ENCODE data around the gene NRL.

The NRL gene

GRCh38 chr14:24065408-24065807 is 49.3 kb downstream of the NRL start:
- no peak for DNase-seq

GRCh38 chr14:24064856-24065255 is 49.9 kb downstream of the NRL start:
- DNase-seq = no peak

DNA sequence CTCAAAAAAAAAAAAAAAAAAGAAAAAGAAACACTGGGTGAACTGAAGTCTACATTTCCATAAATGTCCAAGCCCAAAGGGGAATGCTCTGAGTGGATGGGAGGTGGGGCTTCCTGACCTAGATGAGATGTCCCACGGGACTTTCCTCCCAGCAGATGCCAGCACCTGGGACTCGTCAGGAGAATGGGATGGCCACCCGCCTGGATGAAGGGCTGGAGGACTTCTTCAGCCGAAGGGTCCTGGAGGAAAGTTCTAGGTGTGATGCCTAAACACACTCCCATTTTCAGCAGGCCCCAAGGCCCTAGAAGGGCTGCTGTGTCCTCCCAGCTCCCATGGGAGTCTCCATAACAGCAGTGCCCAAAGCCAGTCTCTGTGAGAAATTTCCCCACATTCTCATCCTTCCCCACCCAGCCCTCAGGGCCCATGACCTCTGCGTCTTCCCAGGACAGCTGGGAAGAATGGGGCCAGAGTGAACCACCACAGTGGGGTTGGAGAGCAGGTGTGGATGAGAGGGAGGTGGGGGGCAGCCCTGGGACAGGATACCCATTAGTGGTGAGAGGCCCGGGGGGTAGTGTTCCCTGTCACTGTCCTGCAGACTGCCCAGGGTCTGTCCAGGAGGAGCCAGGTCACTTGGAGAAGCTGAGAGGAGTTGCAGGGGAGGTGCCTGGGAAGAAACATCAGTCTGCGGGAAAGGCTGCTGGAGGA is 50.5 kb downstream of the NRL start:
- DNase-seq = no peak

DNA sequence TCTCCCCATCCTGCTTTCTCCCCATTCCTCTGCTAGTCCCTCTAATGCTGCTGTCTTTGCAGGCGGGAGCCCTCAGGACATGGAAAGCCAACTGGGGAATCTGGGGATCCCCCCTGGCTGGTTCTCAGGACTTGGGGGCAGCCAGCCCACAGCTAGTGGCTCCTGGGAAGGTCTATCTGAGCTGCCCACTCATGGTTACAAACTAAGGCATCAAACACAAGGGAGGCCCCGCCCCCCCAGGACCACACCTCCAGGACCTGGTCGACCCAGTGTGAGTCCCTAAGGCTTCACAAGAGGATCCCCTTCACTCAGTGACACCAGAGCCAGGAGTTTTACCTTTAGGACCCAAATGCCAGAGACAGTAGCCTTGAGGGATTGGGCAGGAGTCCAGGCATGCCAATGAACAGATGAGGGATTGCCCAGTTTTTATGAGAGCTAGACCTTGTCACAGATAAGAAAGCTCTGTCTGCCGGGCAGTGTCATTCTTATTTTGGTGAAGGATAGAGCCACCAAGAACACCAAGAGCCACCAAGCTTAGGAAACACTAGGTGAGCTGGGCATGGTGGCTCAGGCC is 51.4 kb downstream of the NRL start:
- DNase-seq = no peak

DNA sequence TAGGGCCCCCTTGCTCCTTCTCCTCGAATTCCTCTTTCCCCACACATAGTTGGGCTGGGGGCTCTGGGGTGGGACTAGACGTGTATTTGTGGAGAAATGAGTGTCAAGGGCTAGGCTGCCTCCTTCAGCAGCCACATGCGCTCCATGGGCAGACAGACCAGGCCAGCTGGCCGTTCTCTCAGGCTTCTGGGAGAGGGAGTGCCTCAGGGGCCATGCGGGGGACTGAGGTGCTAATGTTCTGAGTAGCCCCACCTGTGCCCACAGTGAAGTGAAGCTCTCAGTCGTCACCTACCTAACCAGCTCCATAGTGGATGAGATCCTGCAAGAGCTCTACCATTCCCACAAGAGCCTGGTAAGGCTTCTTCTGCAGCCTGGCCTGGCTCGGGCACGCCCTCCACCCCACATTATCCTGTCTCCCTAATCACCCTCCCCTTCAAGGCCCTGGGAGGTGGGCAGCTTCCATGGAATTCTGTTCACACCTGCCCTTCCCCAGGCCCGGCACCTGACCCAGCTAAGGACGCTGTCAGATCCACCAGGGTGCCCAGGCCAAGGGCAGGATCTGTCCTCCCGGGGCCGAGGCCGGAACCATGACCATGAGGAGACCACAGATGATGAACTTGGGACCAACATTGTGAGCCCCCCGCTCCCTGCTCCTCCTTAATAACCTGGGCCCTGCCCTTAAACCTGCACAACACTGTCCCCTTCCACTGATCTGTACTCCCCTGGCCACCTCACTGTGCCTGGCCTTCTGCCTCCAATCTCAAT is 52.4 kb downstream of the NRL start:
- DNase-seq = no peak

DNA sequence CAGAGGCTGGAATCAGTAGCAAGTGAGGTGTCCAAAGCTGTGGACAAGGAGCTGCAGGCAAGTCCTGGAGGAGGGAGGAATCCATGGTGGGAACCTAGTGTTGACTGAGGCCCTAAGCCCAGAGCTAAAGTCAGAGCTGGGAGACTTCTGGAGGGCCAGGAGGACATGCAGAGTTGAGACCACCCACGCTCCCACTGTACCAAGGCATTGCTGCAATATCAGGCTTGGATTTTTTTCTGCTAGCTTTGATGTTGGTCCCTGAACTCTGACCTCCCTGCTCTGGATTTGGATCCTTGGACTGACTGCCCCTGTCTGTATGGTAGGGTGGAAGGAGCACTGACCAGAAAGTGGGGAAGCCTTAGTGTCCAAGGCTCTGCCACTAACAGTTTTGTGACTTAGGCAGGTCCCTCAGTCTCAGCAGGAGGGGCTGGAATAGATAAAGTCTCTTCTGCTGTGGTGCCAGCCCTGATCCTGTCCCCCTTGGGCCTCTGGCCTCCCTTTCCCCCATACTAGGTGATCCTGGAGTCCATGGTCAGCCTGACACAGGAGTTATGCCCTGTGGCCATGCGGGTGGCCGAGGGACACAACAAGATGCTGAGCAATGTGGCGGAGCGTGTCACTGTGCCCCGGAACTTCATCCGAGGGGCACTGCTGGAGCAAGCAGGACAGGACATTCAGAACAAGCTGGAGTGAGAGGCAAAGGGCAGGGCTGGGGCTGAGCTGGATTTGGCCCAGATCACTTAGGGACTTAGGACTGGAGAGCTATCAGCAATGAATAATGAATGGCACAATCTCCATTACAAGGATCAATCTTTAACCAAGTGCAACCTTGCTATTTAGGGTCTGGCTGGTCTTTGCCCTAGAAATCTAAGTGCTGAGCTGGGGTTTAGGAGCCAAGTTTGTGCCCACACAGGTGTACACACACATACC is 53.5 kb downstream of the NRL start:
- no peak for DNase-seq

DNA sequence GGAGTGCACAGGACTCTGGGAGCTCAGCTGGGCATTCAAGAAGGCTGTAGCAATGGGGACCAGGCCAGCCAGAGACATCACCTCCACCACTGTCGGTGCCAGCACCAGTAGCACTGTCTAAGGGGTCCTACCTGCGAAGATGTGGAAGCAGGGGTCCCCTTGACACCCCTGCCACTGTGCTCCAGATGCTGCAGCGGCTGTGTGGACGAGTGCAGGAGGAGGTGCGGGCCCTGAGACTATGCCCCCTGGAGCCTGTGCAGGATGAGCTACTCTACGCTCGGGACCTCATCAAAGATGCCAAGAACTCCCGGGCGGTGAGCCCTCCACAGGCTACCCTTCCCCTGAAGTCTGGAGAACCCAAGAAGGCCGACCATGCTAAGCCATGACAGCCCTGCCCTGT is 54.3 kb downstream of the NRL start:
- DNase-seq = no peak

GRCh38 chr14:24059841-24060388 is 54.8 kb downstream of the NRL start:
- no peak for DNase-seq

DNA sequence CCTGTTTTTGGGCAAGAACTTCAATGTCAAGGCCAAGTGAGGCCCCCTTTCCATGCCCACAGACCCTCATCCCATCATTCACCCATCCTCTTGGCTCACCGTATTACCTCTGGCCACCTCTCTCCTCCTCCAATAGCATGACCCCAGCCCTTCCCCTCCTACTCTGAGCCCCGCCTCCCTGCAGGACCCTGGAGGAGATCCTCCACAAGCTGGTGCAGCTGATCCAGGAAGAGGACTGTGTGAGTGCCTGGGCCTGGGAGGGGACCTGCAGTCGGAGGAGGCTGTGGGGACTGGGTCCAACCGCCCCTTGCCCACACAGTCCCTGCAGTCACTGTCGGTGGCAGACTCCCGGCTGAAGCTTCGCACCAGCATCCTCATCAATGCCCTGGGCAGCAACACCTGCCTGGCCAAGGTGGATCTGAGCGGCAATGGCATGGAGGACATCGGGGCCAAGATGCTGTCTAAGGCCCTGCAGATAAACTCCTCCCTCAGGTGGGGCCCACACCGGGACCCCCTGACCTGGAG is 55.7 kb downstream of the NRL start:
- no peak for DNase-seq

GRCh38 chr14:24058260-24058950 is 56.3 kb downstream of the NRL start:
- no peak for DNase-seq

GRCh38 chr14:24057867-24058259 is 56.9 kb downstream of the NRL start:
- no peak for DNase-seq

GRCh38 chr14:24057271-24057670 is 57.5 kb downstream of the NRL start:
- no peak for DNase-seq

- DNase-seq = no peak
Measured at GRCh38 chr14:24056800-24057184, 58.0 kb downstream of the NRL start.

- DNase-seq = no peak
Measured at GRCh38 chr14:24055971-24056799, 58.6 kb downstream of the NRL start.

GRCh38 chr14:24054646-24055045 is 60.1 kb downstream of the NRL start:
- no peak for DNase-seq

- no peak for DNase-seq
Measured at GRCh38 chr14:24054324-24054641, 60.5 kb downstream of the NRL start.

DNA sequence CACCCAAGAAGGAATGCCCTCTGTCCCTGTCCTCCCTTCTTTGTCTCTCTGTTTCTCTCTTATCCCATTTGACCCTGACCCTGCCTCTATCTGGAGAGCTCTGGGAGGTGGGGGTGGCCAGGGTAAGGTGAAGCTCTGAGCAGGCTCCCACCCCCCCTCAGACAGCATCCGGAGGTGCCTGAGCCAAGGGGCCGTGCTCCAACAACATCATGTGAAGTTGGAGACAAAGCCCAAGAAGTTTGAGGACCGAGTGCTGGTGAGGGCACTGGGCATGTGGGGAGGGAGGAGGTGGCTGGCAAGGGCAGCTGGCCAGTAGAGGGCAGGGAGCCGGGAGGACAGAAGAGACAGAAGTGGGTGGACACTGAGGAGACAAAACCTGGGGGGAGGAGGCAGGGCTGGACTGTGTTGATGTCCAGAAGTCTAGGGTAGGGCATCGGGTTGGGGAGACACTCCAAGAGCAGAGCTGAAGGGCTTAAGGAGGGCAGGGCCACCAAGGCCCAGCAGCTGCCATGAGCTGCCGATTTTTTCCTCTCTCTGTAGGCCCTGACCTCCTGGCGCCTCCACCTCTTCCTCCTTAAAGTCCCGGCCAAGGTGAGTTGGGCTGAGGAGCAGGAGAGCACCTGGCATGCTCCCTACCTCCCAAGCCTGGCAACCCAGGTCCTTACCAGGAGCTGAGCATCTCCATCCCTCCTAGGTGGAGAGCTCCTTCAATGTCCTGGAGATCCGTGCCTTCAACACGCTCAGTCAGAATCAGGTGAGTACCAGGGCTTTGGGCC is 61.0 kb downstream of the NRL start:
- no peak for DNase-seq

GRCh38 chr14:24052656-24053547 is 61.8 kb downstream of the NRL start:
- no peak for DNase-seq
